Measurements from ENCODE around the gene C12orf60.

C12orf60 gene

GRCh38 chr12:14849661-14850060 lies 46.2 kb downstream of the C12orf60 start:
- Histone ChIP-seq H3K27me3 (ENCODE audit: control insufficient read depth, insufficient read depth, low read length) (no peaks in the 10 kb centered on the region), H3K27ac (ENCODE audit: low read depth, low read length) (no peak overlapping the region), H3K9me3 (ENCODE audit: control insufficient read depth, insufficient read depth, low read length) (no peaks in the 10 kb centered on the region), H3K4me3 (ENCODE audit: low read depth, low read length) (no peak overlapping the region), H3K9ac (ENCODE audit: low read depth, low read length) (no peak overlapping the region), H3K4me1 (ENCODE audit: control insufficient read depth, insufficient read depth, low read length) (peaks cover 11% of the 10 kb centered on the region), H3K36me3 (ENCODE audit: control insufficient read depth, insufficient read depth, low read length) (no peaks in the 10 kb centered on the region)

- H3K9me3 ChIP-seq (ENCODE audit: control insufficient read depth, insufficient read depth, low read length) = no peaks in the 10 kb centered on the region
- no peak overlapping the region for H3K4me3 ChIP-seq (ENCODE audit: low read depth, low read length)
- H3K27ac ChIP-seq (ENCODE audit: low read depth, low read length) = no peak overlapping the region
- H3K4me1 ChIP-seq (ENCODE audit: control insufficient read depth, insufficient read depth, low read length) = peaks cover 11% of the 10 kb centered on the region
- no peaks in the 10 kb centered on the region for H3K36me3 ChIP-seq (ENCODE audit: control insufficient read depth, insufficient read depth, low read length)
- H3K9ac ChIP-seq (ENCODE audit: low read depth, low read length) = no peak overlapping the region
- no peaks in the 10 kb centered on the region for H3K27me3 ChIP-seq (ENCODE audit: control insufficient read depth, insufficient read depth, low read length)
Measured at GRCh38 chr12:14850929-14851663, 47.6 kb downstream of the C12orf60 start.

GRCh38 chr12:14852880-14853279 lies 49.4 kb downstream of the C12orf60 start:
- Histone ChIP-seq H3K9me3 (ENCODE audit: control insufficient read depth, insufficient read depth, low read length) (no peaks in the 10 kb centered on the region), H3K27ac (ENCODE audit: low read depth, low read length) (no peak overlapping the region), H3K36me3 (ENCODE audit: control insufficient read depth, insufficient read depth, low read length) (no peaks in the 10 kb centered on the region), H3K9ac (ENCODE audit: low read depth, low read length) (no peak overlapping the region), H3K4me3 (ENCODE audit: low read depth, low read length) (no peak overlapping the region), H3K4me1 (ENCODE audit: control insufficient read depth, insufficient read depth, low read length) (peaks cover 11% of the 10 kb centered on the region), H3K27me3 (ENCODE audit: control insufficient read depth, insufficient read depth, low read length) (no peaks in the 10 kb centered on the region)

- Histone ChIP-seq H3K27me3 (ENCODE audit: control insufficient read depth, insufficient read depth, low read length) (no peaks in the 10 kb centered on the region), H3K9me3 (ENCODE audit: control insufficient read depth, insufficient read depth, low read length) (no peaks in the 10 kb centered on the region), H3K4me3 (ENCODE audit: low read depth, low read length) (no peak overlapping the region), H3K9ac (ENCODE audit: low read depth, low read length) (no peak overlapping the region), H3K36me3 (ENCODE audit: control insufficient read depth, insufficient read depth, low read length) (no peaks in the 10 kb centered on the region), H3K4me1 (ENCODE audit: control insufficient read depth, insufficient read depth, low read length) (peaks cover 11% of the 10 kb centered on the region), H3K27ac (ENCODE audit: low read depth, low read length) (no peak overlapping the region)
Measured at GRCh38 chr12:14853961-14854360, 50.5 kb downstream of the C12orf60 start.

GRCh38 chr12:14854586-14855183 lies 51.2 kb downstream of the C12orf60 start:
- H3K9me3 ChIP-seq (ENCODE audit: control insufficient read depth, insufficient read depth, low read length) = no peaks in the 10 kb centered on the region
- H3K27ac ChIP-seq (ENCODE audit: low read depth, low read length) = no peak overlapping the region
- peaks cover 11% of the 10 kb centered on the region for H3K4me1 ChIP-seq (ENCODE audit: control insufficient read depth, insufficient read depth, low read length)
- no peaks in the 10 kb centered on the region for H3K27me3 ChIP-seq (ENCODE audit: control insufficient read depth, insufficient read depth, low read length)
- no peak overlapping the region for H3K4me3 ChIP-seq (ENCODE audit: low read depth, low read length)
- no peak overlapping the region for H3K9ac ChIP-seq (ENCODE audit: low read depth, low read length)
- H3K36me3 ChIP-seq (ENCODE audit: control insufficient read depth, insufficient read depth, low read length) = no peaks in the 10 kb centered on the region

GRCh38 chr12:14858513-14858912 lies 55.0 kb downstream of the C12orf60 start:
- H3K9ac ChIP-seq (ENCODE audit: low read depth, low read length) = no peak overlapping the region
- H3K27me3 ChIP-seq (ENCODE audit: control insufficient read depth, insufficient read depth, low read length) = no peaks in the 10 kb centered on the region
- no peaks in the 10 kb centered on the region for H3K36me3 ChIP-seq (ENCODE audit: control insufficient read depth, insufficient read depth, low read length)
- peaks cover 2% of the 10 kb centered on the region; the same call in 1 of the 2 replicates for H3K4me1 ChIP-seq (ENCODE audit: control insufficient read depth, insufficient read depth, low read length)
- H3K27ac ChIP-seq (ENCODE audit: low read depth, low read length) = no peak overlapping the region
- H3K4me3 ChIP-seq (ENCODE audit: low read depth, low read length) = no peak overlapping the region
- 0 out of 2 replicates have a peak, but pooled peaks cover 4% of the 10 kb centered on the region for H3K9me3 ChIP-seq (ENCODE audit: control insufficient read depth, insufficient read depth, low read length)

GRCh38 chr12:14860490-14860889 lies 57.0 kb downstream of the C12orf60 start:
- no peak overlapping the region for H3K4me3 ChIP-seq (ENCODE audit: low read depth, low read length)
- no peaks in the 10 kb centered on the region for H3K27me3 ChIP-seq (ENCODE audit: control insufficient read depth, insufficient read depth, low read length)
- no peak overlapping the region for H3K27ac ChIP-seq (ENCODE audit: low read depth, low read length)
- H3K4me1 ChIP-seq (ENCODE audit: control insufficient read depth, insufficient read depth, low read length) = no peaks in the 10 kb centered on the region
- H3K9ac ChIP-seq (ENCODE audit: low read depth, low read length) = no peak overlapping the region
- H3K9me3 ChIP-seq (ENCODE audit: control insufficient read depth, insufficient read depth, low read length) = 0 out of 2 replicates have a peak, but pooled peaks cover 4% of the 10 kb centered on the region
- no peaks in the 10 kb centered on the region for H3K36me3 ChIP-seq (ENCODE audit: control insufficient read depth, insufficient read depth, low read length)

GRCh38 chr12:14868916-14869506 lies 65.5 kb downstream of the C12orf60 start:
- Histone ChIP-seq H3K4me3 (ENCODE audit: low read depth, low read length) (no peak overlapping the region), H3K27ac (ENCODE audit: low read depth, low read length) (no peak overlapping the region), H3K9me3 (ENCODE audit: control insufficient read depth, insufficient read depth, low read length) (peaks cover 8% of the 10 kb centered on the region), H3K4me1 (ENCODE audit: control insufficient read depth, insufficient read depth, low read length) (no peaks in the 10 kb centered on the region), H3K36me3 (ENCODE audit: control insufficient read depth, insufficient read depth, low read length) (no peaks in the 10 kb centered on the region), H3K9ac (ENCODE audit: low read depth, low read length) (no peak overlapping the region), H3K27me3 (ENCODE audit: control insufficient read depth, insufficient read depth, low read length) (no peaks in the 10 kb centered on the region)

GRCh38 chr12:14871247-14871646 lies 67.8 kb downstream of the C12orf60 start:
- Histone ChIP-seq H3K4me3 (ENCODE audit: low read depth, low read length) (no peak overlapping the region), H3K9ac (ENCODE audit: low read depth, low read length) (no peak overlapping the region), H3K27ac (ENCODE audit: low read depth, low read length) (no peak overlapping the region), H3K27me3 (ENCODE audit: control insufficient read depth, insufficient read depth, low read length) (no peaks in the 10 kb centered on the region), H3K9me3 (ENCODE audit: control insufficient read depth, insufficient read depth, low read length) (peaks cover 8% of the 10 kb centered on the region), H3K4me1 (ENCODE audit: control insufficient read depth, insufficient read depth, low read length) (no peaks in the 10 kb centered on the region), H3K36me3 (ENCODE audit: control insufficient read depth, insufficient read depth, low read length) (no peaks in the 10 kb centered on the region)

GRCh38 chr12:14871886-14872285 lies 68.4 kb downstream of the C12orf60 start:
- Histone ChIP-seq H3K27me3 (ENCODE audit: control insufficient read depth, insufficient read depth, low read length) (no peaks in the 10 kb centered on the region), H3K4me3 (ENCODE audit: low read depth, low read length) (no peak overlapping the region), H3K27ac (ENCODE audit: low read depth, low read length) (no peak overlapping the region), H3K9ac (ENCODE audit: low read depth, low read length) (no peak overlapping the region), H3K4me1 (ENCODE audit: control insufficient read depth, insufficient read depth, low read length) (no peaks in the 10 kb centered on the region), H3K9me3 (ENCODE audit: control insufficient read depth, insufficient read depth, low read length) (peaks cover 8% of the 10 kb centered on the region), H3K36me3 (ENCODE audit: control insufficient read depth, insufficient read depth, low read length) (no peaks in the 10 kb centered on the region)
